Small intestine (tissue), 7 donors: ENCODE data around the gene KCNG4. TPM values are rescaled to one million over a fixed set of nuclear protein-coding genes. Genes with fewer than 3 reads are reported as not detected.
"Not testable (repeated sequence)": the region's sequence is repeated elsewhere in the genome, so short reads cannot be mapped to it uniquely, and the experiment has no call there.

Experiments
- DNase-seq, 2 donors: peaks; one replicate each; pipeline versions ENCODE4 v3.0.0 to v3.0.0-alpha.2; 2013
- FAIRE-seq: peaks from 2 replicates; lab custom pipeline; 2012; peaks lifted over from hg19 to GRCh38; lab: Jason Lieb, UNC
- H3K27ac ChIP-seq, 3 donors: one replicate each; pipeline ENCODE4 v1.5.1; 2013; ENCODE audit warnings: low read length in 2 of 3, mild to moderate bottlenecking in 2 of 3, control low read depth in 1 of 3, inconsistent platforms in 1 of 3, low read depth in 1 of 3, moderate library complexity in 1 of 3
- H3K27me3 ChIP-seq, 3 donors: one replicate each; pipeline ENCODE4 v1.6.1; 2013; ENCODE audit warnings: low read length in 3 of 3, inconsistent platforms in 1 of 3; ENCODE audit not compliant: control insufficient read depth in 3 of 3, insufficient read depth in 3 of 3
- H3K36me3 ChIP-seq, 3 donors: one replicate each; pipeline ENCODE4 v1.6.1; 2013; ENCODE audit warnings: low read length in 3 of 3, inconsistent platforms in 1 of 3, low read depth in 1 of 3, mild to moderate bottlenecking in 1 of 3, moderate library complexity in 1 of 3; ENCODE audit not compliant: control insufficient read depth in 3 of 3, insufficient read depth in 2 of 3
- H3K4me1 ChIP-seq, 3 donors: one replicate each; pipeline ENCODE4 v1.6.1; 2013; ENCODE audit warnings: low read length in 2 of 3, inconsistent platforms in 1 of 3, low read depth in 1 of 3, mild to moderate bottlenecking in 1 of 3, moderate library complexity in 1 of 3; ENCODE audit not compliant: control insufficient read depth in 3 of 3, insufficient read depth in 2 of 3
- H3K4me3 ChIP-seq, 3 donors: one replicate each; pipeline ENCODE4 v1.5.1; 2013; ENCODE audit warnings: low read length in 3 of 3, control low read depth in 1 of 3, inconsistent platforms in 1 of 3, low read depth in 1 of 3, mild to moderate bottlenecking in 1 of 3, moderate library complexity in 1 of 3
- H3K9me3 ChIP-seq, 2 donors: one replicate each; pipeline ENCODE4 v1.6.1; 2013; ENCODE audit warnings: low read depth in 1 of 2, low read length in 1 of 2; ENCODE audit not compliant: control insufficient read depth in 2 of 2, insufficient read depth in 1 of 2
- whole genome bisulfite sequencing, 3 donors: extraction: QIAGEN DNeasy Blood & Tissue Kit; methylation state at CpG; one replicate each; pipeline ENCODE4 v1.1.7; 2013; 5-methylcytosine and 5-hydroxymethylcytosine counted together
- polyA plus RNA-seq, 4 donors: library from polyadenylated mRNA; stranded (reverse) in 3 of 4; unstranded in 1 of 4; fragments of 200-250 nt in 3 of 4; fragments of 120-200 nt in 1 of 4; gene quantifications; one replicate each; pipeline versions ENCODE4 v1.2.1 to v1.2.3, GENCODE V29; 2013
- donor health status: healthy with polysubstance abuse.
- donor health status: control.
- donor health status: control.
- donor health status: Bipolar disorder and iron deficiency.
- donor health status: healthy.

KCNG4 gene
- polyA plus RNA-seq, 4 donors: not detected

- no peaks in the 10 kb centered on the region for H3K9me3 ChIP-seq
- WGBS, 3 donors: 85 to 86% (median 86%) methylated on average over 17 of the region's 17 CpGs
- no peaks in the 10 kb centered on the region for H3K4me1 ChIP-seq
- no peaks in the 10 kb centered on the region for H3K36me3 ChIP-seq
- H3K4me3 ChIP-seq: no peak overlapping the region
- no peak for FAIRE-seq
- peaks cover 0 to 2% (median 0%) of the 10 kb centered on the region in 3 donors for H3K27me3 ChIP-seq
- no peak for DNase-seq
- H3K27ac ChIP-seq: no peak overlapping the region
Observed at GRCh38 chr16:84218176-84218823, 21.5 kb downstream of the KCNG4 start.

DNA sequence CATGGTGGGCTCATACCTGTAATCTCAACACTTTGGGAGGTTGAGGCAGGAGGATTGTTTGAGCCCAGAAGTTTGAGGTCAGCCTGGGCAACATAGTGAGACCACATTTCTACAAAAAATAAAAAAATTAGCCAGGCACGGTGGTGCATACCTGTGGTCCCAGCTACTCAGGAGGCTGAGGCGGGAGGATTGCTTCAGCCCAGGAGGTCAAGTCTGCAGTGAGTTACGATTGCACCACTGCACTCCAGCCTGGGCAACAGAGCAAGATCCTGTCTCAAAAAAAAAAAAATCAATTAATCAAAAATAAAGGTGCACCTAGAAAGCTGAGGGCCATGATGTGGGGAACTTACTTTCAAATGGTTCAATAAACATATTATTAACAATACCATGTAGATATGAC, 23.7 kb downstream of the KCNG4 start:
- H3K36me3 ChIP-seq, FAIRE-seq, H3K9me3 ChIP-seq, H3K27ac ChIP-seq, DNase-seq, H3K4me1 ChIP-seq, H3K4me3 ChIP-seq, H3K27me3 ChIP-seq: not testable (repeated sequence)
- WGBS, 3 donors: 89 to 94% (median 89%) methylated on average over 3 of the region's 3 CpGs

- no peaks in the 10 kb centered on the region for H3K27me3 ChIP-seq
- FAIRE-seq: no peak
- no peak for DNase-seq
Observed at GRCh38 chr16:84215531-84215930, 24.3 kb downstream of the KCNG4 start.

GRCh38 chr16:84214451-84215066, 25.3 kb downstream of the KCNG4 start:
- DNase-seq (no peak), FAIRE-seq (no peak)
- H3K36me3 ChIP-seq: no peaks in the 10 kb centered on the region
- H3K27me3 ChIP-seq: no peaks in the 10 kb centered on the region
- WGBS, 3 donors: 82 to 86% (median 85%) methylated on average over 15 of the region's 15 CpGs
- no peaks in the 10 kb centered on the region for H3K4me1 ChIP-seq
- no peak overlapping the region for H3K27ac ChIP-seq
- H3K9me3 ChIP-seq: no peaks in the 10 kb centered on the region
- H3K4me3 ChIP-seq: no peak overlapping the region

More at GRCh38 chr16:84215531-84215930, 24.3 kb downstream of the KCNG4 start:
- no peak overlapping the region for H3K27ac ChIP-seq
- no peaks in the 10 kb centered on the region for H3K4me1 ChIP-seq
- no peak overlapping the region for H3K4me3 ChIP-seq
- no peaks in the 10 kb centered on the region for H3K9me3 ChIP-seq
- WGBS, 3 donors: 82 to 86% (median 85%) methylated on average over 5 of the region's 5 CpGs
- H3K36me3 ChIP-seq: no peaks in the 10 kb centered on the region

GRCh38 chr16:84212631-84213030, 27.2 kb downstream of the KCNG4 start:
- no peak overlapping the region for H3K27ac ChIP-seq
- H3K4me1 ChIP-seq: no peaks in the 10 kb centered on the region
- WGBS, 3 donors: 78 to 88% (median 81%) methylated on average over 4 of the region's 4 CpGs
- DNase-seq: no peak
- no peaks in the 10 kb centered on the region for H3K9me3 ChIP-seq
- H3K36me3 ChIP-seq: no peaks in the 10 kb centered on the region
- FAIRE-seq: no peak
- no peak overlapping the region for H3K4me3 ChIP-seq
- H3K27me3 ChIP-seq: no peaks in the 10 kb centered on the region

DNA sequence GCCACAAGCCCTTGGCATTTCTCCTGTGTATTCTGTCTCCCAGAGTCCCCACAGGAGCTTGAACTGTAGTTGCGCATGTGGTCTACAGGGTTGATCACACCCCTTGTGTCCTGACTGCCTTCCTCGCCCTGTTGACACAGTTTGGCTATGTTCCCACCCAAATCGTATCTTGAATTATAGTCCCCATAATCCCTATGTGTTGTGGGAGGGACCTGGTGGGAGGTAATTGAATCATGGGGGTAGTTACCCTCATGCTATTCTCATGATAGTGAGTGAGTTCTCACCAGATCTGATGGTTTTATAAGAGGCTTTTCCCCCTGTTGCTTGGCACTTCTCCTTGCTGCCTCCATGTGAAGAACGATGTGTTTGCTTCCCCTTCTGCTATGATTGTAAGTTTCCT, 27.7 kb downstream of the KCNG4 start:
- Histone ChIP-seq H3K4me1 (no peaks in the 10 kb centered on the region), H3K27me3 (no peaks in the 10 kb centered on the region), H3K9me3 (no peaks in the 10 kb centered on the region), H3K36me3 (no peaks in the 10 kb centered on the region), H3K4me3 (no peak overlapping the region), H3K27ac (no peak overlapping the region)
- DNase-seq (no peak), FAIRE-seq (no peak)
- 43 to 60% (median 46%) methylated on average over 4 of the region's 4 CpGs for WGBS, 3 donors

DNA sequence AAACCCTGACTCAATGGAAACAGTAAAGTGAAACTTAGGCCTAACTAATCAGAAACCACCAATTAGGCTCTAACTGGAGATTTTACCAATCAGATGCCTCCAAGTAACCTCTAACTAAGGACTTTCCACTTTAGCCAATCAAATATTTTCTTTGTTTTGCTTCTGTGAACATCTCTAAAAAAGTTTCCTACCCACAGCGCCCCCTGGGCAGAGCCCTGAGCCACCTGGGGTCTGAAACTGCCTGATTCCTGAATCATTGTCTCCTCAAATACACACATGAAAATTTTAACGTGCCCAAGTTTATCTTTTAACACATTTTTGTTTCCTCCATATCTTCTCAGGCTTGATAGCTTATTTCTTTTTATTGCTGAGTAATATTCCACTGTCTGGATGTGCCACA, 29.8 kb downstream of the KCNG4 start:
- H3K4me1 ChIP-seq: no peaks in the 10 kb centered on the region
- 77 to 86% (median 83%) methylated on average over 2 of the region's 2 CpGs for WGBS, 3 donors
- no peak overlapping the region for H3K4me3 ChIP-seq
- no peak overlapping the region for H3K27ac ChIP-seq
- no peaks in the 10 kb centered on the region for H3K9me3 ChIP-seq
- no peak for DNase-seq
- no peak for FAIRE-seq
- no peaks in the 10 kb centered on the region for H3K27me3 ChIP-seq
- H3K36me3 ChIP-seq: no peaks in the 10 kb centered on the region

GRCh38 chr16:84207879-84208278, 31.9 kb downstream of the KCNG4 start:
- DNase-seq (no peak), FAIRE-seq (no peak)
- Histone ChIP-seq H3K27me3 (no peaks in the 10 kb centered on the region), H3K4me3 (no peak overlapping the region), H3K36me3 (no peaks in the 10 kb centered on the region), H3K4me1 (no peaks in the 10 kb centered on the region), H3K9me3 (no peaks in the 10 kb centered on the region), H3K27ac (no peak overlapping the region)
- 74 to 79% (median 78%) methylated on average over 8 of the region's 8 CpGs for WGBS, 3 donors
